ENCODE results near the gene CBFA2T3. TPM values are rescaled to one million over a fixed set of nuclear protein-coding genes. Genes with fewer than 3 reads are reported as not detected.

Gene CBFA2T3
- total RNA-seq, 4 donors from 2014 or later, result 1.4 to 5.8 (median 1.5) TPM

- H3K4me1 ChIP-seq, result peaks cover 0 to 24% (median 8%) of the 10 kb centered on the region in 3 donors
- no peak overlapping the region for H3K27ac ChIP-seq
- no peak overlapping the region for H3K4me3 ChIP-seq
- no peak for ATAC-seq
- no CpG with 5 or more reads among the region's 19 CpGs for WGBS, 2 donors (ENCODE audit: low coverage in 1 of 2)
- H3K36me3 ChIP-seq, result peaks cover 0 to 55% of the 10 kb centered on the region in 2 donors
- peaks cover 15% of the 10 kb centered on the region for H3K27me3 ChIP-seq
- H3K9me3 ChIP-seq, result no peaks in the 10 kb centered on the region
- TF ChIP-seq EP300 (IDR thresholded peaks at IDR 0.05) (no peak), POLR2AphosphoS5 (IDR thresholded peaks at IDR 0.05) (no peak), CTCF (IDR thresholded peaks at IDR 0.05) (no peak), POLR2A (IDR thresholded peaks at IDR 0.05) (no peak)
Measured at GRCh38 chr16:88861359-88861758, 115.6 kb downstream of the CBFA2T3 start.

GRCh38 chr16:88859381-88860091 lies 117.5 kb downstream of the CBFA2T3 start:
- Histone ChIP-seq H3K4me3 (no peak overlapping the region), H3K4me1 (peaks cover 0 to 43% (median 19%) of the 10 kb centered on the region in 3 donors), H3K36me3 (peaks cover 0 to 55% of the 10 kb centered on the region in 2 donors), H3K27me3 (no peaks in the 10 kb centered on the region), H3K27ac (no peak overlapping the region), H3K9me3 (no peaks in the 10 kb centered on the region)
- 57 to 95% methylated on average over 2 to 18 of the region's 20 CpGs for WGBS, 2 donors (ENCODE audit: low coverage in 1 of 2)
- no peak for ATAC-seq
- TF ChIP-seq POLR2AphosphoS5 (IDR thresholded peaks at IDR 0.05) (no peak), CTCF (IDR thresholded peaks at IDR 0.05) (no peak), POLR2A (IDR thresholded peaks at IDR 0.05) (no peak), EP300 (IDR thresholded peaks at IDR 0.05) (no peak)

- Histone ChIP-seq H3K9me3 (no peaks in the 10 kb centered on the region), H3K4me3 (peak overlapping the region; percentile 80 to 98), H3K36me3 (peaks cover 0 to 49% of the 10 kb centered on the region in 2 donors), H3K27ac (peak overlapping the region in 3 of 4 donors; percentile 72 to 89 (median 89)), H3K4me1 (peaks cover 0 to 56% (median 19%) of the 10 kb centered on the region in 3 donors), H3K27me3 (no peaks in the 10 kb centered on the region)
- peak in 3 of 4 experiments; percentile 47 to 75 (median 66) for TF ChIP-seq CTCF (IDR thresholded peaks at IDR 0.05)
- TF ChIP-seq POLR2A (IDR thresholded peaks at IDR 0.05), result no peak
- 17 to 22% methylated on average over 3 to 10 of the region's 12 CpGs for whole genome bisulfite sequencing, 2 donors (ENCODE audit: low coverage in 1 of 2)
- peak; percentile 52 for ATAC-seq
Measured at GRCh38 chr16:88857728-88858339, 119.2 kb downstream of the CBFA2T3 start.

- Histone ChIP-seq H3K27me3 (no peaks in the 10 kb centered on the region), H3K27ac (peak within 1 kb of the TSS; percentile 56 to 89 (median 80)), H3K4me3 (peak within 1 kb of the TSS; percentile 80 to 98), H3K4me1 (peaks cover 0 to 56% (median 19%) of the 10 kb centered on the region in 3 donors), H3K9me3 (no peaks in the 10 kb centered on the region), H3K36me3 (peaks cover 0 to 42% of the 10 kb centered on the region in 2 donors)
- TF ChIP-seq EP300 (IDR thresholded peaks at IDR 0.05), result no peak
- TF ChIP-seq POLR2AphosphoS5 (IDR thresholded peaks at IDR 0.05), result peak; percentile 91
- peak; percentile 76 to 86 for TF ChIP-seq POLR2A (IDR thresholded peaks at IDR 0.05)
- 0 to 1% methylated on average over 2 to 20 of the region's 87 CpGs for WGBS, 2 donors (ENCODE audit: low coverage in 1 of 2)
- ATAC-seq, result peak; percentile 90
Measured at GRCh38 chr16:88856828-88857727, 119.9 kb downstream of the CBFA2T3 start, which contains the start of the genes GALNS and TRAPPC2L. Gene GALNS (minus strand): TSS chr16:88856947. CDS start chr16:88856877, 70 bp downstream. Gene TRAPPC2L (plus strand): TSS chr16:88857127. CDS start chr16:88857151, 24 bp downstream.

Data from gastroesophageal sphincter (tissue), 4 donors.